HepG2 (cell line): ENCODE measurements around the gene DNM1L. TPM values are rescaled to one million over a fixed set of nuclear protein-coding genes. Genes with fewer than 3 reads are reported as not detected.

Experiments used
- ATAC-seq: fragments of 200-7000 bp; cut with Tn5 transposase; 3 replicates; pipeline ENCODE4 v1.9.1; 2020; ENCODE audit warnings: mild to moderate bottlenecking, moderate library complexity
- BruUV-seq: library from RNA; stranded (reverse); fragments of 400-500 nt; replicated peaks from 2 replicates; lab custom pipeline; 2021; lab: Mats Ljungman, UMichigan
- CTCF ChIA-PET: fragments of 300-600 bp; formaldehyde crosslinking; extraction: SDS; loops from one replicate; lab custom pipeline; 2021; ENCODE audit warnings: low total read pairs, inconsistent platforms, low intra/inter-chr PET ratio; lab: Yijun Ruan, JAX
- POLR2A ChIA-PET: fragments of 350-600 bp; sonication (Branson Sonifier 250); formaldehyde crosslinking; loops from one replicate; lab custom pipeline; 2020; ENCODE audit warnings: antibody characterized with exemption, inconsistent platforms; lab: Yijun Ruan, JAX
- DNase-seq: peaks from one replicate; pipeline ENCODE4 v3.0.0-alpha.2; 2015; ENCODE audit warnings: low spot score
- FAIRE-seq: peaks from 3 replicates; lab custom pipeline; 2011; peaks lifted over from hg19 to GRCh38; lab: Jason Lieb, UNC
- H2AFZ ChIP-seq: one replicate; pipeline ENCODE4 v1.6.1; 2011; ENCODE audit warnings: low read length, inconsistent platforms
- H3K27ac ChIP-seq: fragments of 300-600 bp; 3 replicates; pipeline ENCODE4 v1.8.0; 2011; ENCODE audit warnings: mixed run types, mild to moderate bottlenecking, mixed read lengths, low read length, inconsistent platforms; ENCODE audit not compliant: insufficient read depth; ENCODE audit errors: extremely low read length
- H3K27me3 ChIP-seq, 2 experiments: fragments of 200-600 bp in 1 of 2; 2 replicates in 1 of 2; 3 replicates in 1 of 2; pipeline versions ENCODE4 v1.6.0 to v1.8.0; 2011; ENCODE audit warnings: low read length in 2 of 2, mild to moderate bottlenecking in 2 of 2, moderate library complexity in 2 of 2, inconsistent platforms in 1 of 2; ENCODE audit not compliant: insufficient read depth in 2 of 2, control insufficient read depth in 1 of 2
- H3K36me3 ChIP-seq, 2 experiments: fragments of 200-600 bp in 1 of 2; replicated peaks in 1 of 2; 2 replicates in 1 of 2; 3 replicates in 1 of 2; pipeline versions ENCODE4 v1.5.1 to v1.8.0; 2011; ENCODE audit warnings: low read length in 2 of 2, inconsistent platforms in 1 of 2; ENCODE audit not compliant: insufficient read depth in 2 of 2, control insufficient read depth in 1 of 2
- H3K4me1 ChIP-seq: 2 replicates; pipeline ENCODE4 v1.5.1; 2012; ENCODE audit warnings: low read length, inconsistent platforms; ENCODE audit not compliant: insufficient read depth
- H3K4me2 ChIP-seq: 2 replicates; pipeline ENCODE4 v1.6.0; 2011; ENCODE audit warnings: low read depth, low read length, inconsistent platforms
- H3K4me3 ChIP-seq, 3 experiments: fragments of 200-600 bp in 1 of 3; sonication (generic), shearing (Covaris generic) in 1 of 3; replicated peaks in 1 of 3; 2 replicates each; pipeline ENCODE4 v1.5.1; 2011 to 2016; ENCODE audit warnings: low read length in 3 of 3, inconsistent platforms in 2 of 3, low read depth in 2 of 3, mild to moderate bottlenecking in 2 of 3, control low read depth in 1 of 3, mixed read lengths in 1 of 3; ENCODE audit not compliant: insufficient read depth in 1 of 3
- H3K79me2 ChIP-seq: one replicate; pipeline ENCODE4 v1.6.1; 2011; ENCODE audit warnings: low read length, inconsistent platforms; ENCODE audit not compliant: insufficient read depth
- H3K9ac ChIP-seq: 2 replicates; pipeline ENCODE4 v1.6.0; 2011; ENCODE audit warnings: mild to moderate bottlenecking, low read depth, low read length, inconsistent platforms; ENCODE audit not compliant: insufficient read depth
- H3K9me3 ChIP-seq: 2 replicates; pipeline ENCODE4 v1.5.1; 2012; ENCODE audit warnings: mild to moderate bottlenecking, low read length
- H4K20me1 ChIP-seq: 2 replicates; pipeline ENCODE4 v1.6.0; 2011; ENCODE audit warnings: inconsistent platforms, mild to moderate bottlenecking, low read length, moderate library complexity; ENCODE audit not compliant: insufficient read depth
- CERS6 ChIP-seq: sonication (generic); formaldehyde crosslinking; IDR thresholded peaks from 2 replicates; pipeline ENCODE4 v1.5.0; 2020; ENCODE audit warnings: missing genetic modification reagents
- RNF2 ChIP-seq: fragments of 450-650 bp; conservative IDR thresholded peaks from 2 replicates; pipeline ENCODE4 v1.6.1; 2016; ENCODE audit warnings: low read depth
- TRIM24 ChIP-seq: sonication (generic); formaldehyde crosslinking; IDR thresholded peaks from 2 replicates; pipeline ENCODE4 v1.8.0; 2022; ENCODE audit warnings: mild to moderate bottlenecking, missing genetic modification reagents
- ZBTB2 ChIP-seq: sonication (generic); formaldehyde crosslinking; IDR thresholded peaks from 2 replicates; pipeline ENCODE4 v1.8.0; 2022; ENCODE audit warnings: low read depth, missing genetic modification reagents
- ZGPAT ChIP-seq: IDR thresholded peaks from 2 replicates; pipeline ENCODE4 v1.6.1; 2016; ENCODE audit warnings: mild to moderate bottlenecking
- ZNF264 ChIP-seq: sonication (generic); formaldehyde crosslinking; IDR thresholded peaks from 2 replicates; pipeline ENCODE4 v1.4.0; 2020; ENCODE audit warnings: missing genetic modification reagents
- ZNF800 ChIP-seq: sonication (generic); formaldehyde crosslinking; IDR thresholded peaks from 2 replicates; pipeline ENCODE4 v1.4.0; 2020; ENCODE audit warnings: missing genetic modification reagents
- WGBS: methylation state at CpG from one replicate; pipeline ENCODE4 v1.1.6; 2017; ENCODE audit warnings: low lambda C conversion rate; 5-methylcytosine and 5-hydroxymethylcytosine counted together
- in situ Hi-C: cut with HindIII; loops from 2 replicates; pipeline ENCODE4 v1.10.0; 2017; ENCODE audit warnings: low pct_unique_long_range_greater_than_20kb; ENCODE audit not compliant: extremely low pct_ligation_motif_present
- intact Hi-C: fragments of 100-400 bp; cut with micrococcal nuclease; formaldehyde crosslinking; loops from one replicate; pipeline ENCODE4 v1.10.0; 2022; ENCODE audit not compliant: unreplicated experiment
- polyA plus RNA-seq, 8 experiments: library from polyadenylated mRNA; depleted of rRNA in 3 of 8; stranded (reverse) in 7 of 8; unstranded in 1 of 8; fragments of >200 nt; fragmentation: Illumina TruSeq in 4 of 8; extraction: Trizol in 4 of 8; gene quantifications; 2 replicates each; pipeline versions ENCODE4 v1.2.1 to v1.2.3, GENCODE V29; 2011 to 2016; ENCODE audit warnings: low read depth in 4 of 8, missing spikeins in 1 of 8, mixed read lengths in 1 of 8; ENCODE audit not compliant: insufficient read depth in 1 of 8
- total RNA-seq, 5 experiments: library from RNA; depleted of rRNA; stranded (reverse); fragments of >200 nt; fragmentation: Illumina TruSeq; extraction: Trizol; gene quantifications; 2 replicates each; pipeline ENCODE4 v1.2.3, GENCODE V29; 2016; ENCODE audit warnings: low read depth in 1 of 5

DNM1L gene
- total and polyA plus RNA-seq, 2 of the 13 experiments (the other 11 are each of a cell fraction or from before 2014, with no cell fraction given) = 35.9 to 65.8 TPM

GRCh38 chr12:32789446-32789845 is 110.3 kb downstream of the DNM1L start (continued):
- TF ChIP-seq ZBTB2 (CRISPR knock-in tag) (no peak), ZGPAT (CRISPR knock-in tag) (no peak)
- TF ChIP-seq, all 625 proteins: peak for 0

GRCh38 chr12:32789916-32790315 is 110.8 kb downstream of the DNM1L start:
- intact Hi-C loops = no loop called here
- ChIA-PET POLR2A (no interaction called here), CTCF (no interaction called here)

More at GRCh38 chr12:32789916-32790315, 110.8 kb downstream of the DNM1L start:
- Histone ChIP-seq H3K27me3 (no peaks in the 10 kb centered on the region), H3K9ac (no peak overlapping the region), H3K9me3 (no peaks in the 10 kb centered on the region), H3K4me3 (no peak overlapping the region), H3K36me3 (peaks cover 8 to 25% of the 10 kb centered on the region in 2 experiments), H3K4me1 (no peaks in the 10 kb centered on the region), H2AFZ (no peak overlapping the region), H3K4me2 (no peak overlapping the region), H4K20me1 (no peaks in the 10 kb centered on the region), H3K27ac (no peak overlapping the region), H3K79me2 (no peaks in the 10 kb centered on the region)
- in situ Hi-C loops = no loop called here
- ATAC-seq (no peak), DNase-seq (no peak), FAIRE-seq (no peak)
- no TSS peak for BruUV-seq
- no peak for TF ChIP-seq ZNF800 (CRISPR knock-in tag)
- TF ChIP-seq TRIM24 (CRISPR knock-in tag) = no peak
- TF ChIP-seq ZNF264 (CRISPR knock-in tag) = no peak
- TF ChIP-seq CERS6 (CRISPR knock-in tag) = no peak
- TF ChIP-seq RNF2 = no peak
- WGBS = 78% methylated on average over 2 of the region's 2 CpGs
